Stimulated activated CD4-positive, alpha-beta T cell treated with anti-CD3 and anti-CD28 coated beads, Interleukin-2, amount 100 ng/mL, for 4 hours (primary cell): ENCODE data around the gene PPIL6.
A peak's percentile ranks its signal among the peaks of the same experiment; 100 is the strongest.
"Not testable (repeated sequence)": the region's sequence is repeated elsewhere in the genome, so short reads cannot be mapped to it uniquely, and the experiment has no call there.

ENCODE experiments used
- DNase-seq: peaks from one replicate; pipeline ENCODE4 v3.0.0-alpha.2; 2020; ENCODE audit warnings: low read depth

PPIL6 gene

GRCh38 chr6:109393886-109394281 lies 46.5 kb downstream of the PPIL6 start:
- DNase-seq = no peak

GRCh38 chr6:109393157-109393885 lies 47.1 kb downstream of the PPIL6 start:
- DNase-seq = no peak

DNA sequence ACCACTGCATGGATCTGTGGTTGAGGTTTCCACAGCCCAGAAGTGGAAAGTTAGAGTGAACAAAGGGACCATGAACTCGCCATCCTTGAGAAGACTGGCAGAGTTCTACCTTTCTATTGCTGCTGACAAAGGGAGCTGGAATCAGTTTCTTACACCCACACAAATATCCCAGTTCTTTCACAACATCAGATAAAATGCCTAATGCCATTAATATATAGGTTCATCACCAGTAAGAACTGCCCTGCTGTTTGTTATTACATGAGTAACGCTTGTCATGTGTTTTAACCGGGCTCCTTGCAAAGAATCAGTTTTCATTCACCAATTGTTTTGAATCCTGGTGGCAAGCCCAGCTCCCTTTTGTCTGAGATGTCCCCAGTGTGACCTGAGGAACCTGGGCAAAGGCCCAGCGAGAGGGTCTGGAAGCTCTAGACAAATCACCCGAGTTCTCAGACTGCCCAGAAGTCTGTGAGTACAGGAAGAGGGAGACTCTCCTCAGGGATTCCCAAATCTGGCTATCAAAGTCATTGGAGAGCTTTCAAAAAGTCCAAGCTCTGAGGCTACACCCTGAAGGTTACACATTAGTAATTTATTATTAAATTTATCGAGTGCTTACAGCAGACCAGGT lies 50.7 kb downstream of the PPIL6 start:
- DNase-seq = no peak

DNA sequence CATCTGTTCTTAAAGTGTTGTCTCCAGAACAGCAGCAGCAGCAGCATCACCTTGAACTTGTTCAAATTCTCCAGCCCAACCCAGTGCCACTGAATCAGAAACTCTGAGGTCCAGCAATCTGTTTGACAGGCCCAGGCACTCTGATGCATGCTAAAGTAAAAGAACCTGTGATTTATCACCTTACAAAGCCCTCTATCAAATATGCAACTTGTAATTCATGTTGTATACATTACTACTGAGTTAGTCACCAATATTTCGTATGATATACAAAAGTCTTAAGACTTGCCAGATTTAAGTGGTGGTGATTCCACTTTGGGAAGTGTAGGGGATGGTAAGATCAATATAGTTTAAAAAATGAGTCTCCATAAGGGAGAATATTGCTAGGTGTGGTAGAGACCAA lies 52.2 kb downstream of the PPIL6 start:
- no peak for DNase-seq

GRCh38 chr6:109383438-109383940 lies 56.9 kb downstream of the PPIL6 start:
- no peak for DNase-seq

DNA sequence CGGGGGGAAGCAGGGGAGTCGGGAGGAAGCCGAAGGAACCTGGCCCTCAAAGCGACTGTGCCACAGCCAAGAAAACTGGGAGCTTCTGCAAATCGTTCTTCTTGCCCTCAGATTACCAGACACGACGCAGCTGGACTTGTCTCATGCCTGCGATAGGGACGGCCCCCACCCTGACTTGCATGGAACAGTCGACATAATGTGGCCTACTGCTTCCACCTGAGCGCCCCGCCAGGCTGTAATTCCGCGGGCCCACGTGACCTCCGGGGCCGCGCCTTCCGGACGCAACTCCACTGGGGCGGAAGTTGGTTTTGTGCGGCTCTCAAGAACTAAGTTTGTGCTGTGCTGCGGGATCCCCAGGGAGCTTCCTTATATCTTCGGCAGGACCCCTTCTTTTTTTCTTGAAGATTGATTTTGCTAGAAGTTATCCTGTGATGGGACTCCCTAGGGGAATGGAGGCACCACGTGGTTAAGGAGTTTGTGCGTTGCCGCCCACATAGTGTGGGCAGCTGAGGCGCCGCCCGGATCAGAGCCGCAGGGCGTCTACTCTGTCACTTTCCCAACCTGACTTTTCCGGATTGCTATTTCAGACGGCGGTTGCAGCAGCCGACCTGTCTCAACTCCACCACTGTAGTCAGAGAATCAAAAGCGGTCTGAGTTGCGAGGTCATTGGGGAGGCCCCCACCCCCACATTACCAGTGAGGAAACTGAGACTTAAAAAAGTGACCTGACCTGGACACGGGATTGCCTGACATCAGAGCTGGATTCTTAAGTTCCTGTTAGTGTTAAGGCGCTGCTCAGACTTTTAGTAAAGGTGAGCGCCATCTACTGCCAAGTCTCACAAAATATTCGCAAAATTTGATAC lies 57.6 kb downstream of the PPIL6 start:
- DNase-seq = peak; percentile 85

GRCh38 chr6:109381747-109382575 lies 58.5 kb downstream of the PPIL6 start, which contains the start of gene CD164:
Gene CD164, minus strand, starts transcription at chr6:109382467. Its CDS starts 89 bp downstream, at chr6:109382378.
- DNase-seq = peak; percentile 93

- no peak for DNase-seq
Observed at GRCh38 chr6:109381061-109381746, 59.2 kb downstream of the PPIL6 start.

GRCh38 chr6:109379711-109380110 lies 60.7 kb downstream of the PPIL6 start:
- no peak for DNase-seq

DNA sequence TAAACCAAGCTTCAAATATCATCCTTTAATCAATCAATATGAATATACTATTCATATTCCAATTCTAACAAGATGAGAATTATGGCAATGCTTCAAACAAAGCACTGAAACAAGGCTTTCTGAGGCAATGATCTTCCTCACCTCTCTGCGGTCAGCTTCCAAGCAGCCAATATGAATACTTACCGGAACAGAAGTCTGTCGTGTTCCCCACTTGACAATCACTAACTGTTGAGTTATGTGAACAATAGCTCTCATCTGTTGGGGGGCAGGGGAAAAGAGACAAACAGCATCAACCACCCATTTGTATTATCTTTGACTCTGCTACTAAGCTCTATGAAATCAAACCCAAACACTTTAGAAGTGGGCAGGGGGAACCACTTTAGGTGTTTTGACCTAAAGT lies 62.7 kb downstream of the PPIL6 start:
- no peak for DNase-seq

GRCh38 chr6:109374326-109374892 lies 66.0 kb downstream of the PPIL6 start:
- no peak for DNase-seq

- no peak for DNase-seq
Observed at GRCh38 chr6:109373762-109374161, 66.7 kb downstream of the PPIL6 start.

DNA sequence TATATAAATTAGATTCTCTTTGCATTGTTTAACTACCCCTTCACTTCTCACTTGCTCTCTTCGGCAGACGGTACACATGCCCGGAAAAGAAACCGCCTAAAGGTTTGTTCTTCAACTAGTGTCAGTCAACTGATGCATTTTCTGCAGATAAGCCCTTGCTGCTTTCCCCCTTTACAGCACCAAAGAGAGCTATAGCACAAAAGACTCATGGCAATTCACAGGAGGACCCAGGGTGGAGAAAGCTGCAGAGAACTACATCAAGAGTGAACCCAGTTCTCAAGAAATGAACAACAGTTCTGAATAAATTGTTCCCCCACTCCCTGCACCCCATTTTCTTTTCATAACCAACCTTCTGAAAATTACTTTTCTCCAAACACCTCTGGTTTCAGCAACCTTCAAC lies 67.1 kb downstream of the PPIL6 start:
- no peak for DNase-seq

GRCh38 chr6:109372130-109372529 lies 68.3 kb downstream of the PPIL6 start:
- DNase-seq = no peak

GRCh38 chr6:109370792-109371191 lies 69.6 kb downstream of the PPIL6 start:
- no peak for DNase-seq

GRCh38 chr6:109370336-109370735 lies 70.1 kb downstream of the PPIL6 start:
- DNase-seq = no peak

GRCh38 chr6:109369728-109370127 lies 70.7 kb downstream of the PPIL6 start:
- DNase-seq = no peak

DNA sequence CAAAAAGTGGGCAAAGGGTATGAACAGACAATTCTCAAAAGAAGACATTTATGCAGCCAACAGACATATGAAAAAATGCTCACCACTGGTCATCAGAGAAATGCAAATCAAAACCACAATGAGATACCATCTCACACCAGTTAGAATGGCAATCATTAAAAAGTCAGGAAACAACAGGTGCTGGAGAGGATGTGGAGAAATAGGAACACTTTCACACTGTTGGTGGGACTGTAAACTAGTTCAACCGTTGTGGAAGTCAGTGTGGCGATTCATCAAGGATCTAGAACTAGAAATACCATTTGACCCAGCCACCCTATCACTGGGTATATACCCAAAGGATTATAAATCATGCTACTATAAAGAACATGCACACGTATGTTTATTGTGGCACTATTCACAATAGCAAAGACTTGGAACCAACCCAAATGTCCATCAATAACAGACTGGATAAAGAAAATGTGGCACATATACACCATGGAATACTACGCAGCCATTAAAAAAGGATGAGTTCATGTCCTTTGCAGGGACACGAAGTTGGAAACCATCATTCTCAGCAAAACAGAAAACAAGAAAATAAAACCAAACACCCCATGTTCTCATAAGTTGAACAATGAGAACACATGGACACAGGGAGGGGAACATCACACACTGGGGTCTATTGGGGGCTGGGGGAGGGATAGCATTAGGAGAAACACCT lies 75.9 kb downstream of the PPIL6 start:
- not testable (repeated sequence) for DNase-seq

DNA sequence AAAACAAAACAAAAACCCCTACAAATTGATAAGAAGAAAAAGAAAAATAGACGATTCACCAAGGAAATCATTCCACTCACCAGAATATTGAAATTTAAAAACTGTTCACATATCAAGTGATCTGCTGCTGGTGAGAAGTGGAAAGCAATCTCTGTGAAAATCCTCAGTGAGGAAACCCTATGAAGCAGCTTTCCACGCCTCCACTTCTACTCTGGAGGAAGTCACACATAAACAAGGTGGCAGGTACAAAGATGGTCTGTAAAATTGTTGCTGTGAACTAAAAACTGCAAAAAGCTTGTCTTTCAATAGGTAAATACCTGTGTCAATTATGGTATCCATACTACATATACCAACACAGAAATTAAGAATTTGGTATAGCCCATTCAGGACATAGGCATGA lies 76.7 kb downstream of the PPIL6 start:
- no peak for DNase-seq
